Effector memory CD8-positive, alpha-beta T cell (primary cell): ENCODE results near the gene RDH5.

Experiments used
- ATAC-seq: fragments of 150-1000 bp; cut with Tn5 transposase; replicated peaks from 2 replicates; pipeline ENCODE4 v1.10.0; 2021; ENCODE audit warnings: mild to moderate bottlenecking, moderate library complexity
- DNase-seq, 3 experiments: peaks; one replicate each; pipeline ENCODE4 v3.0.0; 2021
- H3K27ac Mint-ChIP-seq, 2 donors: one replicate each; pipeline ENCODE4 v1.8.0; 2022; ENCODE audit warnings: mild to moderate bottlenecking in 2 of 2, mixed read lengths in 2 of 2, moderate library complexity in 2 of 2
- H3K27me3 Mint-ChIP-seq, 2 donors: one replicate each; pipeline ENCODE4 v1.8.0; 2022; ENCODE audit warnings: mixed read lengths in 2 of 2
- H3K36me3 Mint-ChIP-seq: one replicate; pipeline ENCODE4 v1.8.0; 2022; ENCODE audit warnings: mild to moderate bottlenecking, moderate library complexity, mixed read lengths; ENCODE audit not compliant: insufficient read depth
- H3K4me1 Mint-ChIP-seq, 2 donors: one replicate each; pipeline ENCODE4 v1.8.0; 2022; ENCODE audit warnings: low read depth in 2 of 2, mixed read lengths in 2 of 2
- H3K4me3 Mint-ChIP-seq, 2 donors: one replicate each; pipeline ENCODE4 v1.8.0; 2022; ENCODE audit warnings: mild to moderate bottlenecking in 2 of 2, mixed read lengths in 2 of 2, moderate library complexity in 2 of 2
- H3K9me3 Mint-ChIP-seq, 2 donors: one replicate each; pipeline ENCODE4 v1.8.0; 2022; ENCODE audit warnings: mixed read lengths in 2 of 2

Gene RDH5

DNA sequence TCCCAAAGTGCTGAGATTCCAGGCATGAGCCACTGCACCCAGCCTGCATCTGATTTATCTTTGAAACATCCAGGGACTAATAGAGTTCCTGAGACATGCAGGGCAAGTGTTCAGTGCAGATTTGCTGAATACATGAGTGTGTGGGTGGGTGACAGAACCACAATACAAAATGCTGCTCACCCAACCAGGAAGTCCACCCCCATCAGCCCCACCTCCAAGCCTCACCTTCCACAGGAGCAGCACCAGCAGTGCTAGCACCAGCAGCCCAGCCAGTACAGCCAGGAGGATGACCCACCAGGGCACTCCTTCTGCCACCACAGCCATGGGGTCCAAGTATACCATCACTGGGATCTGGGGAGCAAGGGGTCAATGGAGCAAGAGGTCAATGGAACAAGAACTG is 32.4 kb upstream of the RDH5 start:
- no peak for DNase-seq
- ATAC-seq: no peak
- H3K9me3 Mint-ChIP-seq: no peaks in the 10 kb centered on the region
- no peak overlapping the region for H3K27ac Mint-ChIP-seq
- H3K36me3 Mint-ChIP-seq: no peaks in the 10 kb centered on the region
- H3K4me1 Mint-ChIP-seq: peaks cover 3 to 4% of the 10 kb centered on the region in 2 donors
- peaks cover 8 to 17% of the 10 kb centered on the region in 2 donors for H3K27me3 Mint-ChIP-seq
- H3K4me3 Mint-ChIP-seq: no peak overlapping the region

DNA sequence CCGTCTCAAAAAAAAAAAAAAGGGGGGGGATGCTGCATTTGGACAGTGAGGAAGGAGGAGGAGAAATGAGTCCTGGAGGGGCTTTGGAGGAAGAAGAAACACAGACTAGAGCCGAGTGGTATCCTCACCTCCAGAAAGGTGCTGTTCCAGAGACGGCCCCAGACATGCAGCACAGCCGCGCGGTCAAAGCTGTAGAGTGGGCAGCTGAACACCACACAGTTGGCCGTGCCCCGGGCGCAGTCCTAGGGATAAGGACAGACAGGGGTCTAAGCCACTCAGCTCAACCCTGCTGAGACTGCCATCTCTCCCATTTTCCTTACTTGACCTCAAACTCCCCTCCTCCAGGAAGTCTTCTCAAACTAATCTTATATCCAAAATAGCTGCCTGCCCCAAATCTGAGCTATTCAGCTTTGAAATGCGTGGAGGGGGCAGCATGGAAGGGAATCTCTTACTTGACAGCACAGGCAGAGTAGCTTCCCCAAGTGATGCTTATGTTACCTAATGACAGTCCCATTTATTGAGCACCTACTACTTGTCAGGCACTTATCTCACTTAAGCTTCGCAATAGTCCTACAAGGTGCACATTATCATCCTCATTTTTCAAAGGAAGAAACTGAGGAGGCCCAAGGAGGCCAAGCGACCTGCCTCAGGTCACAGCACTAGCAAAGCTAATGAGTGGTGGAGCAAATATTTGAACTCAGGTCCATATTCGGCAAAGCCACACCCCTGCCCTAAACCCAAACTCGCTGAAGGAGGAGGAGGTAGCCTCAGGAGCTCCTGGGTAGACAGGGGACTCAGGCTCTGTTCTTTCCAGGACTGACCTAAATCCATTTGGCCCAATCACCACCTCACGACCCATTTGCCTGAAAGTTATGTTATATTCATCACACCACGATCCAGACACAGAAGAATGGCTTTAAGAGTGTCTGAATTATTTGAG is 31.2 kb upstream of the RDH5 start:
- H3K27ac Mint-ChIP-seq: no peak overlapping the region
- DNase-seq: no peak

DNA sequence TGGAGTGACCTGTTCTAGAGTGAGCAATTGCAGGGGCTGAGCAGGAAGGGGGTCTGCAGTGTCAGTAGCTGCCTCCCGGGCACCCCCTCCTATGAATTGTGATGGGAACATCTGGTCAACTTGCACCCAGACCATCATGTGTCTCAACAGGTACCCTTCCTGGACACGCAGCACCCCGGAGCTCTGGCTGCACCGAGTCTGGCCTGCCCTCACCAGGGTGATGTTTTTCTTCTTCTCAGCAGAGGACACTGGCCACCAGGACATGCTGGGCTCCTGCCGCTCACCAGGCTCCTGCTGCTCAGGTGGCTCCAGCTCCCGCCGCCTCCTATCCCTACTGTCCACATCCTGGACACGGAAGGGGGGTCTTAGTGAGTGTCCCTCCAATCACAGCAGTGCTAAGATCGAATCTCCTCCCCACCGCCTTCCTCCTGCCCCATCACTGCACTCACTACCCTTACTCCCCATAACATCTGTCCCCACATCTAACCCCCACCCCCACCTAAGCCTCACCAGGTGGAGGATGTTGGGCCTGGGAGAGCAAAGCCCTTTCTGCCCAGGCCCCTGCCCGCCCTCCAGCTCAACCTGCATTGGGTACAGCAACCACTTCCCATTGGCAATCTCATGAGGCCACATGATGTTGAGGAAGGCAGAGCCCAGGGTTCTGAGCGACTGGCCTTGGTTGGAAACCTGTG is 27.4 kb upstream of the RDH5 start:
- no peak for ATAC-seq
- Mint-ChIP-seq H3K9me3 (no peaks in the 10 kb centered on the region), H3K4me1 (peaks cover 2 to 3% of the 10 kb centered on the region in 2 donors), H3K36me3 (no peaks in the 10 kb centered on the region), H3K27ac (no peak overlapping the region), H3K27me3 (peaks cover 0 to 31% of the 10 kb centered on the region in 2 donors), H3K4me3 (no peak overlapping the region)
- DNase-seq: no peak

More for the DNA sequence above, 31.2 kb upstream of the RDH5 start:
- Mint-ChIP-seq H3K4me1 (peaks cover 3 to 4% of the 10 kb centered on the region in 2 donors), H3K36me3 (no peaks in the 10 kb centered on the region), H3K4me3 (no peak overlapping the region), H3K27me3 (peaks cover 4 to 6% of the 10 kb centered on the region in 2 donors), H3K9me3 (no peaks in the 10 kb centered on the region)
- no peak for ATAC-seq

DNA sequence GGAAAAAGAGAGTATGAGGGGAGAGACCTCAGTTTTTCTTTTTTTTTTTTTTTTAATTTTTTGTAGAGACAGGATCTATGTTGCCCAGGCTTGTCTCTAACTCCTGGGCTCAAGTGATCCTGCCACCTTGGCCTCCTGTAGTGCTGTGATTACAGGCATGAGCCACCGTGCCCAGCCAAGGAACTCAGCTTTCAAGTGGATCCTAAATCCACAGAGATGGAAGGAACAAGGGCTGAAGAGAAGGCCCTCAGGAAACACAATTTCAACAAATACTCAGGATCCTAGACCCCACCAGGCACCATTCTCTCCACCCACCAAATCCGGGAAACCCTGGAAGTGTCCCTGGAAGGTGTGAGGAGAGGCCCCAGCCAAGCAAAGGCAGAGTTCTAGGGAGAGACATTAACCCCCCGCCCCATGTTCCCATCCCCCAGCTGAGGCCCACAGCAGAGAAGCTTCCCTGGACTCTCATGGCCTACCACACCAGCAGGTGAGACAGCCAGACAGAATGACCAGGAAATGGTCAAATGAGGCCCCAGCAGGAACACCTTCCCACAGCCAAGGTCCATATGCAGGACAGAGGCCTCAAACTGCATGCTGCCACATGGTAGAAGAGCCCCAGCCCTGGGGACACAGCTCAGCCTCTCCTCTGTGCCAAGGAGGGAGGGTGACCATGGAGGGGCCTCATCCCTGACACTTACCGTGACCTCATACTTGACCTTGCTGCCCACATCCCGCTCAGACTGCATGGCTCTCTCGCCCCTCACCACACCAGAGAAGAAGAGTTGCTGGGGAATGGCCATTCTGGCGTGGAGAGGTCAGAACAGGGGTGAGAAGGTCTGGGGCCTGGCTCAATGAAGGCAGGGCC is 26.6 kb upstream of the RDH5 start:
- ATAC-seq (no peak), DNase-seq (no peak)
- H3K36me3 Mint-ChIP-seq: no peaks in the 10 kb centered on the region
- no peak overlapping the region for H3K27ac Mint-ChIP-seq
- H3K4me1 Mint-ChIP-seq: peaks cover 0 to 1% of the 10 kb centered on the region in 2 donors
- peaks cover 0 to 38% of the 10 kb centered on the region in 2 donors for H3K27me3 Mint-ChIP-seq
- H3K9me3 Mint-ChIP-seq: no peaks in the 10 kb centered on the region
- H3K4me3 Mint-ChIP-seq: no peak overlapping the region

DNA sequence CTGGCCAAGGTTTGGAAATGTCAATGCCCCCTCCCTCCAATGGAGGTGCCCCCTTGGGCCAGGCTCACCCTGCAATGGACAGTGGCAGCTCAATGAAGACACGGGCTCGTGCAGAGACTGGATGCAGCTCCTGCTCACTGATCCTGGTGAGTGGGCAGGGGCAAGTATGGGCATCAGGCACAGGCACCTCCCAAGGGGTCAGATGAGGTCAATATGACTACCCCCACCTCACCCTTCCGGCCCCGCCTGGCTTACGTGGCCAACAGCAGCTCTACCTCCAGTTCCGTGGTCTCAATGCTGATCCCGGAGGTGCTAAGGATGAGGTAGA is 26.0 kb upstream of the RDH5 start:
- no peak for DNase-seq
- Mint-ChIP-seq H3K9me3 (no peaks in the 10 kb centered on the region), H3K4me1 (peaks cover 0 to 1% of the 10 kb centered on the region in 2 donors), H3K27me3 (peaks cover 0 to 40% of the 10 kb centered on the region in 2 donors), H3K4me3 (no peak overlapping the region), H3K27ac (no peak overlapping the region), H3K36me3 (no peaks in the 10 kb centered on the region)
- no peak for ATAC-seq

DNA sequence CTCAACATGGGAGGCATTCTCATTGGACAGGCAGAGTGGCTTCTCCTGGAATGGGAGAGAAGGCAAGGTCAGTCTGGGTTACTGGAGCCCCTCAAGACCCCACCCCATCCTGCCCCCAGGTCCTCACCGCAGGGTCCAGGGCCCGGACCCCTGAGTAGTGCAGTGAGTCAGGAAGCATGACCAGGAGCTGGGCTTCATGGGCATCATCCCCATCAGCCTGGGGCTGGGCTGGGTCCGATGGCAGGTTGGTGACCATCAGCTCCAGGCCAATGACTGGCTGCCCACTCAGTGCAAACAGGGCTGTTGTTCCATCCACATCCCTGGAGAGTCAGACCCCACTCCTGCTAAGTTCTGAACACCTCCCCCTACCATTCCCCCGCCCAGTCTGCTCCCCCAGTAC is 25.5 kb upstream of the RDH5 start:
- DNase-seq (no peak), ATAC-seq (no peak)
- Mint-ChIP-seq H3K27me3 (peaks cover 3 to 45% of the 10 kb centered on the region in 2 donors), H3K36me3 (no peaks in the 10 kb centered on the region), H3K4me1 (peaks cover 0 to 1% of the 10 kb centered on the region in 2 donors), H3K4me3 (no peak overlapping the region), H3K27ac (peak overlapping the region in 1 of 2 donors; percentile 84), H3K9me3 (no peaks in the 10 kb centered on the region)

DNA sequence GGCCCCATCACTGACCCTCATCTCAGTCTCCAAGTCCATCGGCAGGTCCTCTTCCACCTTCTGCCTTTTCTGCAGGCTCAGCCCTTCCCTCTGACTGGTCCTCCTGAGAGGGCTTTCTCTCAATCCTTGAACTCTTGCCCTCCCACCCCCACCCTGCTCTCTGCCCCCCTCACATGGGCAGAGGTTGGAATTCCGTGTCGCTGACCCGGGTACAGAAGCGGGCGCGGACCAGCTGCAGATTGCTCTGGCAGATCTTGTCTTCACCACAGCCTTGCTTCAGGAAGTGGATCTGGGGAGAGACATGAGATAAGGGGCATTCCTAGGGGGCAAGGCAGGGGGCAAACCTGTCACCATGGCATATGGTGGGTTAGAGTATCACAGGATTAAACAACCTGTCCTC is 24.8 kb upstream of the RDH5 start:
- H3K9me3 Mint-ChIP-seq: no peaks in the 10 kb centered on the region
- peak overlapping the region in 1 of 2 donors; percentile 84 for H3K27ac Mint-ChIP-seq
- H3K36me3 Mint-ChIP-seq: no peaks in the 10 kb centered on the region
- DNase-seq (no peak), ATAC-seq (no peak)
- peaks cover 0 to 1% of the 10 kb centered on the region in 2 donors for H3K4me1 Mint-ChIP-seq
- H3K4me3 Mint-ChIP-seq: no peak overlapping the region
- H3K27me3 Mint-ChIP-seq: peaks cover 6 to 45% of the 10 kb centered on the region in 2 donors

DNA sequence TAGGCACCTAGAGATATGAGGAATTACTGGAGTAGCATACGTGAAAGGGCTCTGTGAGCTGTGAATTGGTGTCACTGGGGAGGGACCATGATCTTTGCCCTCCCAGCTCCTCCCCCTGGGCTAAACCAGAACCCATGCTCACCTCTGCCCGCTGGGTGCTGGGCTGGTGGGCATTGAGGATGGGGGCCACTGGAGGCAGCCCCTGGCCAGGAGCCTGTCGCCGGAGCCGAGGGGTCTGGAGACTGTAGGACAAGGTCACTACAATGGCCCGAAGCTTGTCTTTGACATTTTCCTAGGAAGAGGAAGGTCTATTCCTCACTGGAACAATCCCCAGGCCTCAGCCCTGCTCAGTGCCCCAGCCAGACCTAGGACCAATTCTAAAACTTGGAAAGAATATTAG is 24.1 kb upstream of the RDH5 start:
- H3K36me3 Mint-ChIP-seq: no peaks in the 10 kb centered on the region
- no peak for ATAC-seq
- H3K27ac Mint-ChIP-seq: no peak overlapping the region
- H3K9me3 Mint-ChIP-seq: no peaks in the 10 kb centered on the region
- peaks cover 6 to 45% of the 10 kb centered on the region in 2 donors for H3K27me3 Mint-ChIP-seq
- H3K4me1 Mint-ChIP-seq: peaks cover 0 to 1% of the 10 kb centered on the region in 2 donors
- H3K4me3 Mint-ChIP-seq: no peak overlapping the region
- no peak for DNase-seq

DNA sequence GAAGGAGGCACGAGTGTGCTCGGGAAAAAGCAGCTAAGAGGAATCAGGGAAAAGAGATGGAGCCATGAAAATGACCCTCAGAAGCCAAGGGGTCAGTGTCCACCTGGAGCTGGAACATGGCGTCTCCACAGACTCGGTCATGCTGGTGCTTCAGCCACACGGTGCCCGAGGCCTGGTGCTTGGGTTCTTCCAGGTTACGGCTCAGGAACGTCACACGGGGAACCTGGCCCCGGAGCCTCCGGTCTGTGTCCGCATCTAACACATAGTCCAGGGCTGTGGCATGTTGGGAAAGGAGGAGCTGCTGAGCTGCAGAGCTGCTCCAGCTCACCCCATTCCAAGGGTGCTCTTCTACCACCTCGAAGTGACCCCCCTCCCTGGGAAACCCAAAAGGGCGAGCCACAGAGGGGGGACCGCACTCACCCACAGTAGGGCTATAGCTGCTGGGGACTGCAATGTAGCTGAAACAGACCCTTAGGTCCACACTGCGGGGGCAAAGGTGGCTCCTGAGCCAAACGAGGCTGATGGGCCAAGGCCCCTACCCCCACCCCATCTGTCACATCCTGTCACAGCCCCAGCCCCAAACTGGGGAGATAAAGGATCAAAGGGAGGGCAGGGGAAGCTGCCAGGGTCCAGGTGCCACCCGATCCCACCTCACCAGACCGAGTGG is 23.3 kb upstream of the RDH5 start:
- H3K27ac Mint-ChIP-seq: peak overlapping the region in 1 of 2 donors; percentile 24
- no peaks in the 10 kb centered on the region for H3K36me3 Mint-ChIP-seq
- H3K4me1 Mint-ChIP-seq: peaks cover 0 to 1% of the 10 kb centered on the region in 2 donors
- H3K4me3 Mint-ChIP-seq: no peak overlapping the region
- no peak for DNase-seq
- peaks cover 6 to 45% of the 10 kb centered on the region in 2 donors for H3K27me3 Mint-ChIP-seq
- ATAC-seq: no peak
- no peaks in the 10 kb centered on the region for H3K9me3 Mint-ChIP-seq

DNA sequence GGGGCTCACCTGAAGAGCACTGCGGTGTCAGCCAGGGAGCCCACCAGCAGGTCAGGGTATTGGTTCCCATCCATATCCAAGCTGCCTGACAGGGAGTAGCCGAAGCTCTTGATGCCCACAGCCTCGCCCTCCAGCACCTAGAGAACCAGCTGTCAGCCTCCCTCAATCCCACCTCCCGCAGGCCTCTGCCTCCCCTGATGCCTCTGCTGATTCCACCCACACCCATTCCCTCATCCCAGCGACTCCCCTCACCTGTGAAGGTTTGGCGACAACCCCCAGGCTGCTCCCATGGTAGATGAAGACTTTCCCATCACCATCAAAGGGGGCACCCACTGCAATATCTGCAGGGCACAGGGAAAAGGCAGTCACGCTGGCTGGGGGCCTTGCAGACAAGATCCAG is 22.5 kb upstream of the RDH5 start:
- H3K27me3 Mint-ChIP-seq: peaks cover 6 to 48% of the 10 kb centered on the region in 2 donors
- H3K4me3 Mint-ChIP-seq: no peak overlapping the region
- no peak for DNase-seq
- H3K27ac Mint-ChIP-seq: peak overlapping the region in 1 of 2 donors; percentile 24
- no peaks in the 10 kb centered on the region for H3K9me3 Mint-ChIP-seq
- ATAC-seq: no peak
- H3K4me1 Mint-ChIP-seq: peaks cover 0 to 1% of the 10 kb centered on the region in 2 donors
- H3K36me3 Mint-ChIP-seq: no peaks in the 10 kb centered on the region

DNA sequence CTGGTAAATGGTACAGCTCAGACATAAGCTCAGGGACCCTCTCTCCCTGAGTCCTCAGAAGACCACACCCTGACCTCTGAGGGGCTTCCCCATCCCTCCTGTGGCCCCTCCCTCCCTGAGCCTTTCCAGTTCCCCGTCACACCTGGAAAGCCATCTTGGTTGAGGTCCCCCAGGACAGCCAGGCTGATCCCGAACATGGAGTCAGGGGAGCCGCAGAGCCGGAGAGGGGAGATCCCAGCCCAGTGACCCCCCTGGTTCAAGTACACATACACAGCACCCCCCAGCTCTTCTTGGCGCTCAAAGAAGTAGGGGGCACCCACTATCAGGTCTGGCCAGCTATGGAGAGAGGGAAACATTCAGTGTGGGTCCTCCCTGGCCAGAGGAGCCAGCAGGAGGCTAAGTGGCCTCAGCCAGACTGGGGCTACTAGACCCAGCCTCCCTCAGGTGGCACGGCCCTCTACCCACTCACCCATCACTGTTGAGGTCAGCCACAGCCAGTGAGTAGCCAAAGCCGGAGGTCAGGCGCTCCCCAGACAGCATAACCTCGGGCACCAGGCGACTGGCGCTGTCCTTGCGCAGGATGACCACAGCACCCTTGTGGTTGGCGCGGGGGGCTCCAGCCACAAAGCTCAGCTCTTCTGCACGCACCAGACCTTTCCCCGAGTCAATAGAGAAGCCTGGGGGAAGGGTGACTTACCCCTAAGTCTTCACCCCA is 21.8 kb upstream of the RDH5 start:
- H3K27me3 Mint-ChIP-seq: peaks cover 6 to 55% of the 10 kb centered on the region in 2 donors
- DNase-seq (no peak), ATAC-seq (no peak)
- H3K4me3 Mint-ChIP-seq: no peak overlapping the region
- H3K27ac Mint-ChIP-seq: no peak overlapping the region
- peaks cover 0 to 1% of the 10 kb centered on the region in 2 donors for H3K4me1 Mint-ChIP-seq
- no peaks in the 10 kb centered on the region for H3K9me3 Mint-ChIP-seq
- no peaks in the 10 kb centered on the region for H3K36me3 Mint-ChIP-seq

DNA sequence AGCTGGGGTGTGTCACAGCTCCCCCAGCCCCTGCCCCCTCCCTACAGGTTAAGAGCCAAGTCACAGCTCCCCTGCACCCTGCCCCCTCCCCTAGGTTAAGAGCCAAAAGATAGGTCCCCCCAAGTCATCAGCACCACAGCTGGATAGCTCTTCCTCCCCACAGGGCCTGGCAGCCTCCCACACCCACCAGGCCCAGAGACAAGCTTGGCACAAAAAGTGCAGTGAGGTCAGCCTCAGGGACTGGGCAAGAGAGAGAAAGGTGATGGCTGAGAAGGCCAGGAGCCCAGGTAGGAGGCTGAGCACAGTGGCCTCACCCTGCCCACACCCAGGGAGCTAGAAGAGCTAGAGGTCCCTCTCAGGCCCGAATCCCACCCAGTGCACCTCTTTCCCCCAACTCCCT is 21.2 kb upstream of the RDH5 start:
- ATAC-seq (no peak), DNase-seq (no peak)
- Mint-ChIP-seq H3K4me3 (no peak overlapping the region), H3K9me3 (no peaks in the 10 kb centered on the region), H3K27ac (no peak overlapping the region), H3K36me3 (no peaks in the 10 kb centered on the region), H3K27me3 (peaks cover 6 to 61% of the 10 kb centered on the region in 2 donors), H3K4me1 (peaks cover 0 to 1% of the 10 kb centered on the region in 2 donors)
